HEK293T (cell line): ENCODE measurements around the gene SEL1L3.

Source experiments
- CTCF ChIA-PET: fragments of 350-600 bp; formaldehyde crosslinking; extraction: SDS; loops from one replicate; lab custom pipeline; 2021; ENCODE audit warnings: antibody characterized with exemption, inconsistent platforms; lab: Yijun Ruan, JAX
- POLR2A ChIA-PET: fragments of 350-600 bp; formaldehyde crosslinking; extraction: SDS; loops from one replicate; lab custom pipeline; 2020; ENCODE audit warnings: antibody characterized with exemption, inconsistent platforms; lab: Yijun Ruan, JAX
- DNase-seq: peaks from one replicate; pipeline ENCODE4 v3.0.0; 2012; ENCODE audit warnings: mixed read lengths; ENCODE audit errors: extremely low spot score
- ARNT ChIP-seq: fragments of 450-650 bp; IDR thresholded peaks from 2 replicates; pipeline ENCODE4 v1.6.1; 2017; ENCODE audit warnings: mild to moderate bottlenecking
- BHLHE40 ChIP-seq: fragments of 450-650 bp; IDR thresholded peaks from 2 replicates; pipeline ENCODE4 v1.6.1; 2016; ENCODE audit warnings: mild to moderate bottlenecking, moderate library complexity, borderline replicate concordance
- CTBP1 ChIP-seq: fragments of 450-650 bp; IDR thresholded peaks from 2 replicates; pipeline ENCODE4 v1.6.1; 2016; ENCODE audit warnings: borderline replicate concordance
- ELF4 ChIP-seq: fragments of 450-650 bp; IDR thresholded peaks from 2 replicates; pipeline ENCODE4 v1.6.1; 2017; ENCODE audit warnings: antibody characterized with exemption
- FOXA1 ChIP-seq: fragments of 450-650 bp; IDR thresholded peaks from 2 replicates; pipeline ENCODE4 v1.6.1; 2016; ENCODE audit warnings: mild to moderate bottlenecking
- FOXK2 ChIP-seq: fragments of 450-650 bp; IDR thresholded peaks from 2 replicates; pipeline ENCODE4 v1.6.1; 2016; ENCODE audit warnings: mild to moderate bottlenecking
- FOXM1 ChIP-seq: fragments of 450-650 bp; IDR thresholded peaks from 2 replicates; pipeline ENCODE4 v1.6.1; 2017; ENCODE audit warnings: mild to moderate bottlenecking, borderline replicate concordance
- HDGF ChIP-seq: fragments of 450-650 bp; IDR thresholded peaks from 2 replicates; pipeline ENCODE4 v1.6.1; 2017; ENCODE audit warnings: antibody characterized with exemption, borderline replicate concordance
- L3MBTL2 ChIP-seq: fragments of 450-650 bp; conservative IDR thresholded peaks from 2 replicates; pipeline ENCODE4 v1.6.1; 2016; ENCODE audit warnings: mild to moderate bottlenecking
- LEF1 ChIP-seq: fragments of 450-650 bp; IDR thresholded peaks from 2 replicates; pipeline ENCODE4 v1.6.1; 2017; ENCODE audit warnings: mild to moderate bottlenecking, borderline replicate concordance
- NFRKB ChIP-seq: fragments of 450-650 bp; IDR thresholded peaks from 2 replicates; pipeline ENCODE4 v1.6.1; 2016; ENCODE audit warnings: mild to moderate bottlenecking, moderate library complexity
- PKNOX1 ChIP-seq: fragments of 450-650 bp; IDR thresholded peaks from 2 replicates; pipeline ENCODE4 v1.6.1; 2016
- SP1 ChIP-seq: fragments of 450-650 bp; IDR thresholded peaks from 2 replicates; pipeline ENCODE4 v1.6.1; 2017
- SUZ12 ChIP-seq: fragments of 450-650 bp; IDR thresholded peaks from 2 replicates; pipeline ENCODE4 v1.6.1; 2016; ENCODE audit warnings: mild to moderate bottlenecking
- TARDBP ChIP-seq: fragments of 450-650 bp; IDR thresholded peaks from 2 replicates; pipeline ENCODE4 v1.6.1; 2016
- ZNF384 ChIP-seq: fragments of 450-650 bp; IDR thresholded peaks from 2 replicates; pipeline ENCODE4 v1.6.1; 2016

SEL1L3 gene

GRCh38 chr4:25882226-25882625 lies 19.4 kb upstream of the SEL1L3 start:
- TF ChIP-seq ZNF384 (no peak), TARDBP (no peak), ARNT (no peak), HDGF (no peak), CTBP1 (no peak), FOXM1 (no peak), BHLHE40 (no peak)
- CTCF ChIA-PET = no interaction called here
- POLR2A ChIA-PET = no interaction called here
- DNase-seq = no peak

GRCh38 chr4:25881193-25881592 lies 18.4 kb upstream of the SEL1L3 start:
- ChIA-PET CTCF (no interaction called here), POLR2A (no interaction called here)
- TF ChIP-seq SUZ12 (no peak), L3MBTL2 (no peak), LEF1 (no peak), CTBP1 (no peak), ARNT (no peak), NFRKB (no peak), FOXK2 (no peak), TARDBP (no peak), ZNF384 (no peak), FOXM1 (no peak), SP1 (no peak), BHLHE40 (no peak), PKNOX1 (no peak), HDGF (no peak)
- no peak for DNase-seq

DNA sequence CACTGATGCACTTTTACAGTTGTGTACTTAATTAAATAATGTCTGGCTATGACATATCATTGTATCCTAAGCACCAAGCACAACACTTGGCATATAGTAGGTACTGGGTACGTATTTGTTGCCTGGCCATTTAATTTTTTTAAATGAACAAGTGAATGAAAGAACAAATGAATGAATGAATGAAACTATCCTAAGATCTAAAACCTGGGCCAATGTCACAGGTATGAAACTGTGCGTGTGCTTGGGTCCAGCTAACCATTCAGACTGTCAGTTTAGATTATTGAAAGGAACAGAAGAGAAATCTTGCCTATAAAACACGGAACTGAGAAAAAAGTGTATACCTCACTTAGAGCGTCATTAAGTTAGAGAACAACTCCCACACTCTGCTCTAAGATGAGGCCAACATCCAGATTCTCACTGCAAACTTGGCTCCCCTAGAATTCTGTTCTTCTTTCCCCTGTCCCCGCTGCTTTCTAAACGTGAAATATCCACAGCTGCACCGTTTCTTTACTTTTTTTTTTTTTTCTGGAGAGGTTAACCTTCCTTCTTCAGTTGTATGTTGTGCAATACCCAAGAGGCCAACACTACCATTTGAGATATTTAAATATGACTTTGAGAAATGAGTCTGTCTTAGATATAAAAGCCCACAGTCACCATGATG lies 17.3 kb upstream of the SEL1L3 start:
- CTCF ChIA-PET = no interaction called here
- POLR2A ChIA-PET = no interaction called here
- DNase-seq = no peak
- TF ChIP-seq PKNOX1 (no peak), ZNF384 (no peak), ELF4 (no peak), BHLHE40 (no peak)

GRCh38 chr4:25879587-25879986 lies 16.8 kb upstream of the SEL1L3 start:
- ChIA-PET POLR2A (no interaction called here), CTCF (no interaction called here)
- DNase-seq = no peak

DNA sequence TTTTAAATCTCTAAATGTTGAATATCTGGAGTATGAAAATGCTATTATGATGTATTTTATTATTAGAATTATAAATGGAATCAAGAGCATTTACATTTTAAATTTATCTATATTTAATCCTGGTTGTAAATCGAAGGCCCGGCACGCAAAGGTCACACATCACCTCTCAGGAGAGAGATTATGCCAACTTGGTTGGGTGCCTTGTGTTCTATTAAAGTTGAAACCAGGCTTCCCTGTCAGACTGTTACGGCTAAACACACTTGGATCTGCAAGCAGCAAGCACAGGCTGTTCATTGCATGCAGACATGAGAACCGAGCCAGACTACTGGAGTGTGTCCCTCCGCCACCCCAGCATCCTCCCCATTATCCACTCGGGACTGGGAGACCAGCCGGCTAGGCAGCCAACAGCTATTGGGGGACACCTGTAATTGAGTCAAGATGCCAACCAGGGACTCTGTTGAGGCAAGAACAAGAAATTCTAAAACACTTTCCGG lies 16.4 kb upstream of the SEL1L3 start:
- no peak for TF ChIP-seq CTBP1
- TF ChIP-seq SUZ12 = no peak
- TF ChIP-seq FOXA1 = no peak
- TF ChIP-seq ELF4 = no peak
- no peak for TF ChIP-seq SP1
- TF ChIP-seq FOXK2 = no peak
- no peak for TF ChIP-seq HDGF
- no peak for TF ChIP-seq ARNT
- TF ChIP-seq L3MBTL2 = no peak
- no peak for TF ChIP-seq ZNF384
- no peak for TF ChIP-seq NFRKB
- no peak for TF ChIP-seq BHLHE40
- no peak for TF ChIP-seq PKNOX1
- TF ChIP-seq LEF1 = no peak
- TF ChIP-seq TARDBP = no peak
- no peak for TF ChIP-seq FOXM1
- ChIA-PET CTCF (no interaction called here), POLR2A (no interaction called here)
- no peak for DNase-seq

More at GRCh38 chr4:25879587-25879986, 16.8 kb upstream of the SEL1L3 start:
- TF ChIP-seq ZNF384 (no peak), SUZ12 (no peak), FOXK2 (no peak), TARDBP (no peak), HDGF (no peak), ARNT (no peak)

DNA sequence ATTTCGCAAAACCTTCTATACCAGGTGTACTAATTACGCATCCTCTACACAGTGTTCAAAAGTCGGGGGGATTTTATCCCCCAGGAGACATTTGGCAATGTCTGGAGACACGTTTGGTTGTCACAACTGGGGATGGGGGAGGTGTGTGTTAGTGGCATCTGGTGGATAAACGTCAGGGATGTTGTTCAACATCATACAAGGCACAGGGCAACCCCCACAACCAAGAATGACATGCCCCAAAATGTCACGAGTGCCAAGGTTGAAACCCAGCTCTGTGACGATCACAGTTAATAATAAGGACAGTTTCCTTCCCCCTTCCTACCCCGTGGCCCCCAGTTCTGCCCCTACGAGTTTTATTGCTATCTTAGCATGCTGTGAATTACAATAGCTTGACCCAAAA lies 15.9 kb upstream of the SEL1L3 start:
- no peak for TF ChIP-seq NFRKB
- TF ChIP-seq SP1 = no peak
- TF ChIP-seq TARDBP = no peak
- no peak for TF ChIP-seq ELF4
- POLR2A ChIA-PET = no interaction called here
- no peak for DNase-seq
- CTCF ChIA-PET = no interaction called here

DNA sequence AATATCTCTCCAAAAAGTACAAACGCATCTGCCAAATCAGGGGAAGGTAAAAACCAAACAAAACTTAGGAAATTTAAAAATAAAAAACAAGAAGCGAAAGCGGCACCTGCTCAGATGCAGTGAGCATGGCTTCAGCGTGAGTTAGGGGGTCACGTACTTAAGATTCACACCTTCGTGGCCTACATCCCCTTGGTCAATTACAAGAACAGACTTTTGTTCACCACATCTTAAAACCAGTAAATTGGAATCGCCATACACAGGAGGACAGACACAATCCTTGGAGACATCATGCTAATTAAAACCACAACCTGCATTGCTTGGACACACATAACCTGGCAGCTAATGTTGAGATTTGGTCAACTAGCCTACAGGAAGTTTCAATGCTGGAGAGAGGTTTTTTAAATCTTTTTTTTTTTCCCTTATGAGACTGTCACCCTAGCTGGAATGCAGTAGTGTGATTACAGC lies 12.5 kb upstream of the SEL1L3 start:
- POLR2A ChIA-PET = no interaction called here
- CTCF ChIA-PET = no interaction called here
- no peak for DNase-seq

More for the DNA sequence above, 12.5 kb upstream of the SEL1L3 start:
- no peak for TF ChIP-seq FOXK2
- no peak for TF ChIP-seq BHLHE40
- no peak for TF ChIP-seq HDGF
- TF ChIP-seq SUZ12 = no peak
- no peak for TF ChIP-seq FOXM1
- TF ChIP-seq ELF4 = no peak
- no peak for TF ChIP-seq FOXA1
- TF ChIP-seq L3MBTL2 = no peak
- TF ChIP-seq TARDBP = no peak
- TF ChIP-seq ZNF384 = no peak
- no peak for TF ChIP-seq NFRKB
- TF ChIP-seq PKNOX1 = no peak
- no peak for TF ChIP-seq LEF1
- no peak for TF ChIP-seq SP1
- TF ChIP-seq ARNT = no peak
